H9 (cell line): Measurements from ENCODE around the gene RBM14. TPM values are rescaled to one million over a fixed set of nuclear protein-coding genes. Genes with fewer than 3 reads are reported as not detected.

ENCODE experiments used
- DNase-seq: peaks from one replicate; pipeline ENCODE4 v3.0.0-alpha.2; 2017
- H2AFZ ChIP-seq: one replicate; pipeline ENCODE4 v1.6.1; 2013; ENCODE audit warnings: mild to moderate bottlenecking, low read length, control low read depth, moderate library complexity
- H2AK5ac ChIP-seq: 2 replicates; pipeline ENCODE4 v1.6.1; 2013; ENCODE audit warnings: low read length, control low read depth, mixed read lengths; ENCODE audit not compliant: insufficient read length
- H2BK120ac ChIP-seq: one replicate; pipeline ENCODE4 v1.6.1; 2013; ENCODE audit warnings: low read depth, mild to moderate bottlenecking, low read length, control low read depth, inconsistent platforms; ENCODE audit not compliant: poor library complexity, severe bottlenecking
- H2BK12ac ChIP-seq: 2 replicates; pipeline ENCODE4 v1.6.1; 2013; ENCODE audit warnings: low read length, control low read depth, mixed read lengths, low read depth; ENCODE audit not compliant: insufficient read length
- H2BK15ac ChIP-seq: 2 replicates; pipeline ENCODE4 v1.6.1; 2013; ENCODE audit warnings: low read depth, low read length, control low read depth
- H2BK20ac ChIP-seq: one replicate; pipeline ENCODE4 v1.6.1; 2013; ENCODE audit warnings: low read depth, mild to moderate bottlenecking, low read length, control low read depth, inconsistent platforms; ENCODE audit not compliant: poor library complexity, severe bottlenecking
- H2BK5ac ChIP-seq: 2 replicates; pipeline ENCODE4 v1.6.1; 2013; ENCODE audit warnings: low read length, control low read depth, mixed read lengths; ENCODE audit not compliant: insufficient read length
- H3K14ac ChIP-seq: 2 replicates; pipeline ENCODE4 v1.6.1; 2013; ENCODE audit warnings: low read length, control low read depth; ENCODE audit not compliant: insufficient read depth
- H3K18ac ChIP-seq: 2 replicates; pipeline ENCODE4 v1.6.1; 2013; ENCODE audit warnings: low read depth, mild to moderate bottlenecking, mixed read lengths, low read length, control low read depth; ENCODE audit not compliant: insufficient read length
- H3K23ac ChIP-seq: 2 replicates; pipeline ENCODE4 v1.6.1; 2013; ENCODE audit warnings: low read length, control low read depth, mixed read lengths, low read depth; ENCODE audit not compliant: insufficient read length
- H3K23me2 ChIP-seq: 2 replicates; pipeline ENCODE4 v1.6.1; 2013; ENCODE audit warnings: low read depth, mild to moderate bottlenecking, mixed read lengths, low read length, control low read depth; ENCODE audit not compliant: insufficient read length, poor library complexity, severe bottlenecking
- H3K27ac ChIP-seq: 2 replicates; pipeline ENCODE4 v1.5.1; 2013; ENCODE audit warnings: low read length, control low read depth, mixed read lengths, low read depth; ENCODE audit not compliant: insufficient read length
- H3K27me3 ChIP-seq: 2 replicates; pipeline ENCODE4 v1.6.1; 2013; ENCODE audit warnings: low read length, control low read depth, inconsistent platforms; ENCODE audit not compliant: insufficient read depth
- H3K4ac ChIP-seq: 2 replicates; pipeline ENCODE4 v1.6.1; 2013; ENCODE audit warnings: low read depth, mild to moderate bottlenecking, control low read depth, inconsistent platforms, low read length, moderate library complexity
- H3K4me1 ChIP-seq: 2 replicates; pipeline ENCODE4 v1.6.1; 2013; ENCODE audit warnings: low read length, control low read depth, inconsistent platforms; ENCODE audit not compliant: insufficient read depth
- H3K4me2 ChIP-seq: 2 replicates; pipeline ENCODE4 v1.6.1; 2013; ENCODE audit warnings: low read length, control low read depth, mixed read lengths; ENCODE audit not compliant: insufficient read length, insufficient read depth
- H3K56ac ChIP-seq: 2 replicates; pipeline ENCODE4 v1.6.1; 2013; ENCODE audit warnings: low read depth, mild to moderate bottlenecking, mixed read lengths, low read length, control low read depth; ENCODE audit not compliant: insufficient read length
- H3K79me1 ChIP-seq: 2 replicates; pipeline ENCODE4 v1.6.1; 2013; ENCODE audit warnings: low read depth, mild to moderate bottlenecking, moderate library complexity, low read length, control low read depth, inconsistent platforms; ENCODE audit not compliant: insufficient read depth, poor library complexity, severe bottlenecking
- H3K79me2 ChIP-seq: 2 replicates; pipeline ENCODE4 v1.6.1; 2013; ENCODE audit warnings: low read length, control low read depth, inconsistent platforms; ENCODE audit not compliant: insufficient read depth
- H3K9ac ChIP-seq: 2 replicates; pipeline ENCODE4 v1.6.1; 2013; ENCODE audit warnings: low read length, control low read depth, mixed read lengths; ENCODE audit not compliant: insufficient read length; ENCODE audit errors: extremely low read depth
- H3K9me3 ChIP-seq: one replicate; pipeline ENCODE4 v1.6.1; 2013; ENCODE audit warnings: low read depth, low read length, inconsistent platforms; ENCODE audit not compliant: control insufficient read depth
- H3T11ph ChIP-seq: one replicate; pipeline ENCODE4 v1.6.1; 2013; ENCODE audit warnings: mild to moderate bottlenecking, low read length, control low read depth, inconsistent platforms
- H4K20me1 ChIP-seq: one replicate; pipeline ENCODE4 v1.6.1; 2013; ENCODE audit not compliant: control insufficient read depth, insufficient read length, insufficient read depth
- H4K5ac ChIP-seq: 2 replicates; pipeline ENCODE4 v1.6.1; 2013; ENCODE audit warnings: low read depth, mild to moderate bottlenecking, mixed read lengths, low read length, control low read depth; ENCODE audit not compliant: insufficient read length
- H4K8ac ChIP-seq: replicated peaks from 2 replicates; pipeline ENCODE4 v1.6.1; 2013; ENCODE audit warnings: low read length, control low read depth, mixed read lengths, low read depth; ENCODE audit not compliant: insufficient read length
- H4K91ac ChIP-seq: 2 replicates; pipeline ENCODE4 v1.6.1; 2013; ENCODE audit warnings: low read depth, mild to moderate bottlenecking, moderate library complexity, mixed read lengths, low read length, control low read depth; ENCODE audit not compliant: insufficient read length
- H3K27ac Mint-ChIP-seq, 3 experiments: 2 replicates in 2 of 3; 3 replicates in 1 of 3; pipeline ENCODE4 v1.8.0; 2020 to 2021; ENCODE audit warnings: mixed read lengths in 3 of 3, mild to moderate bottlenecking in 1 of 3, moderate library complexity in 1 of 3
- H3K27me3 Mint-ChIP-seq: 2 replicates; pipeline ENCODE4 v1.8.0; 2021; ENCODE audit warnings: low read depth, mild to moderate bottlenecking, moderate library complexity, mixed read lengths
- H3K36me3 Mint-ChIP-seq, 3 experiments: 2 replicates in 2 of 3; 3 replicates in 1 of 3; pipeline ENCODE4 v1.8.0; 2020 to 2021; ENCODE audit warnings: low read depth in 3 of 3, mixed read lengths in 3 of 3; ENCODE audit not compliant: insufficient read depth in 1 of 3
- H3K4me1 Mint-ChIP-seq, 2 experiments: 2 replicates each; pipeline ENCODE4 v1.8.0; 2020; ENCODE audit warnings: mixed read lengths in 2 of 2
- H3K4me3 Mint-ChIP-seq, 2 experiments: 2 replicates in 1 of 2; 3 replicates in 1 of 2; pipeline ENCODE4 v1.8.0; 2020 to 2021; ENCODE audit warnings: mild to moderate bottlenecking in 2 of 2, mixed read lengths in 2 of 2, moderate library complexity in 1 of 2
- H3K9me3 Mint-ChIP-seq, 2 experiments: 2 replicates in 1 of 2; 3 replicates in 1 of 2; pipeline ENCODE4 v1.8.0; 2020; ENCODE audit warnings: mild to moderate bottlenecking in 2 of 2, mixed read lengths in 2 of 2, moderate library complexity in 1 of 2
- WGBS: extraction: QIAGEN DNeasy Blood & Tissue Kit; methylation state at CpG from one replicate; pipeline ENCODE4 v1.1.7; 2013; ENCODE audit warnings: missing lambda C conversion rate, low lambda C conversion rate, mixed read lengths; ENCODE audit not compliant: insufficient read length; ENCODE audit errors: extremely low coverage; 5-methylcytosine and 5-hydroxymethylcytosine counted together
- total RNA-seq: library from RNA; stranded (reverse); gene quantifications from 2 replicates; pipeline ENCODE4 v1.2.1, GENCODE V29; 2021
- TF ChIP-seq, protein P1 (sequence below): fragments of 200-600 bp; sonication (generic); conservative IDR thresholded peaks from 3 replicates; pipeline ENCODE4 v1.8.0; 2021; ENCODE audit warnings: antibody characterized with exemption, mild to moderate bottlenecking

Gene RBM14
- total RNA-seq, 1 experiment from 2014 or later, result 171 TPM

DNA sequence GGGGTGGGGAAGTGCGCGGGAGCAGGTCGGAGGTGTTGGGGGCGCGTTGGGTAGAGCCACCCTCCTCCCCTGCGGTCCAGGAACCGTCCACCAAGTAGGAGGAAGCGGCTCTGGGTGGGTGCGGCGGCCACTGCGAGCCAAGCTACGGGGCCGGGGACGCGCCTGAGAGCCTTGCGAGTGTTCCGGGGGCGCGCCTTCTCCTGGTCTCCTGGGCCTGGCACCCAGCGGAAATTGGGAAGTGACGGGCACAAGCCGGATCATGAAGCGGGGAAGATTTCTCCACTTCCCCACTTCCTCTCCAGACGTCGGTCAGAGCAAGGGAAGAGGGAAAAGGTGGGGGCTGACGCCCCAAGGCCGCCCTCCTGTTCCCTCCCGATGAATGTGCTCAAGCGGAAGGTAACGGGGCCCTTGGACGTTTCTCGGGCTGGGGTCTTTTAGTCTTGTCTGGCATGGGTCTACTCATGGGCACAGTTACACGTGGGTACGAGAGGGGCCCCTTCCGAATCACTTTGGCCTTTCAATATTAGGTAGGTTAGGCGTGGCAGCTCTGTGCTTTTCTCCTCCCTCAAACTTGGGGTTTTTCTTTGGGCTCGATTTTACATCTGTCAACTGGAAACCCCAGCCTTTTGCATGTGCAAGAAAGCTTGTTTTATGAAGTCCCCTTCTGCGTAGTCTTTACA is 865 bp downstream of the RBM14 start:
- Histone ChIP-seq H2BK5ac (no peak overlapping the region), H3K23ac (no peak overlapping the region), H3T11ph (no peak overlapping the region), H2BK120ac (no peak overlapping the region), H2AFZ (no peak overlapping the region), H3K9me3 (no peaks in the 10 kb centered on the region), H3K27me3 (no peaks in the 10 kb centered on the region), H3K4me1 (no peaks in the 10 kb centered on the region; the same call in 1 of the 2 replicates), H4K8ac (no peak overlapping the region), H3K27ac (no peak overlapping the region), H3K23me2 (peaks cover 14% of the 10 kb centered on the region), H2BK15ac (no peak overlapping the region), H4K20me1 (no peaks in the 10 kb centered on the region), H2BK20ac (no peak overlapping the region), H4K5ac (no peak overlapping the region), H3K18ac (peak overlapping the region; percentile 31), H3K79me2 (peaks cover 49% of the 10 kb centered on the region), H4K91ac (no peak overlapping the region), H2AK5ac (no peak overlapping the region), H3K9ac (peak overlapping the region; percentile 91), H2BK12ac (no peak overlapping the region), H3K56ac (no peak overlapping the region), H3K14ac (peak overlapping the region; percentile 98; the same call in 1 of the 2 replicates), H3K4me2 (peak overlapping the region; percentile 86), H3K79me1 (peaks cover 6% of the 10 kb centered on the region), H3K4ac (no peak overlapping the region)
- Mint-ChIP-seq H3K4me3 (peak overlapping the region; percentile 97 to 98), H3K4me1 (peaks cover 30 to 45% of the 10 kb centered on the region in 2 experiments), H3K36me3 (peaks cover 27 to 51% (median 41%) of the 10 kb centered on the region in 3 experiments), H3K9me3 (no peaks in the 10 kb centered on the region; a peak in 2 of 5 replicates), H3K27me3 (no peaks in the 10 kb centered on the region), H3K27ac (peak overlapping the region; percentile 99 to 100 (median 99))
- TF ChIP-seq, protein P1, sequence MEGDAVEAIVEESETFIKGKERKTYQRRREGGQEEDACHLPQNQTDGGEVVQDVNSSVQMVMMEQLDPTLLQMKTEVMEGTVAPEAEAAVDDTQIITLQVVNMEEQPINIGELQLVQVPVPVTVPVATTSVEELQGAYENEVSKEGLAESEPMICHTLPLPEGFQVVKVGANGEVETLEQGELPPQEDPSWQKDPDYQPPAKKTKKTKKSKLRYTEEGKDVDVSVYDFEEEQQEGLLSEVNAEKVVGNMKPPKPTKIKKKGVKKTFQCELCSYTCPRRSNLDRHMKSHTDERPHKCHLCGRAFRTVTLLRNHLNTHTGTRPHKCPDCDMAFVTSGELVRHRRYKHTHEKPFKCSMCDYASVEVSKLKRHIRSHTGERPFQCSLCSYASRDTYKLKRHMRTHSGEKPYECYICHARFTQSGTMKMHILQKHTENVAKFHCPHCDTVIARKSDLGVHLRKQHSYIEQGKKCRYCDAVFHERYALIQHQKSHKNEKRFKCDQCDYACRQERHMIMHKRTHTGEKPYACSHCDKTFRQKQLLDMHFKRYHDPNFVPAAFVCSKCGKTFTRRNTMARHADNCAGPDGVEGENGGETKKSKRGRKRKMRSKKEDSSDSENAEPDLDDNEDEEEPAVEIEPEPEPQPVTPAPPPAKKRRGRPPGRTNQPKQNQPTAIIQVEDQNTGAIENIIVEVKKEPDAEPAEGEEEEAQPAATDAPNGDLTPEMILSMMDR, result no peak
- DNase-seq, result no peak
- WGBS, result no CpG with 5 or more reads among the region's 38 CpGs
